Cerebellar cortex (tissue), 1 donor: ENCODE results near the gene HPS1.

Experiments used
- DNase-seq: peaks from one replicate; pipeline ENCODE4 v3.0.0-alpha.2; 2015; ENCODE audit warnings: low spot score

The HPS1 gene

DNA sequence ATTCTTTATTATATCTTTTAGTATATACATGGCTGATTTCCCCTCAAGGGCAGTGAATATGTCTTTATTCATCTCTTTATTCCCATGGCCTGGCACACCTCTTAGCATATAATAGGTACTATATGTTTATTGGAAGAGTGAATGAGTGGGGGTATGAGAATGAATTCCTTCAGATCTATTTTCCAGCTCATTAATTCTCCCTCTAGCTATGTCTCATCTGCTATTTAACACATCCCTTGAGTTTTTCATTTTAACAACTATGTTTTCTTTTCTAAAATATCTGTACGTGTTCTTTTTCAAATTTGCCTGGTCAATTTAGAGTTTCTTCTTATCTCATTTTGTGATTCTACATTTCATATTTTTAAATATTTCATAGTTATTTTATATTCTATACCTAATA lies 14.4 kb downstream of the HPS1 start:
- no peak for DNase-seq

DNA sequence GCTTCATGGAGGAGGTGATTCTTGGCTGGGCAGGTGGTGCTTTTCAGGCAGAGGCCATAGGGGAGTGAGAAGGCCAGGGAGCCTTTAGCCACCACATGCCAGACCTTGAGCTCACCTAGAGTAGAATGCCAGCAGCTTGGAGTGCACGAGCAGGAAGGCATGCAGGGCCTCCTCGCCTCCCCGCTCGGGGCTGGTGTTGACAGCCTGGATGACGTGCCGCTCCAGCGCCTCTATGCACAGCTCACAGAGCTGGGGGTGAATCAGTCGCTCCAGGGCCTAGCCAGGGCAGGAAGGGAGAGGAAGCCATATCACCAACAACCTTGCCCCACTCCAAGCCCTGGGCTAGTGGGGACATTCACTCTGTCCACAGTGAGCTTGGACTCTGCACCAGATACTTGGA lies 15.7 kb downstream of the HPS1 start:
- no peak for DNase-seq

DNA sequence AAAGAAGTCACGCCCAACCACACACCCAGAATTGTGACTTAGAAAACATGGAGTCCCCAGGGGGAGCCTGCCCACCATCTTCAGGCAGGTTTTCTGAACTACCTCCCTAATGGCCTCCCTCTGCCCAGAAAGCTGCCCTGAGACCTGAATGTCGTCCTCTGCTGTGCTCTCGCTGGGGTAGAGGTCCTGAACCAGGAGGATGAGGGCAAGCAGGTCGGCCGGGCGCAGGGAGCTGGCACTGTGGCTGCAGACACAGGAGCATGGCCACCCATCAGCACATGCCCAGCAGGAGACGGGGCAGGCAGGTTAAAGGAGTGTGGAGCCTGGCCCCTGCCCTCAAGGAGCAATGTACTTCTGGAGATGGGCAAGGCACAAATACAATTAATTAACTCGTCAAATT lies 16.3 kb downstream of the HPS1 start:
- DNase-seq = no peak

DNA sequence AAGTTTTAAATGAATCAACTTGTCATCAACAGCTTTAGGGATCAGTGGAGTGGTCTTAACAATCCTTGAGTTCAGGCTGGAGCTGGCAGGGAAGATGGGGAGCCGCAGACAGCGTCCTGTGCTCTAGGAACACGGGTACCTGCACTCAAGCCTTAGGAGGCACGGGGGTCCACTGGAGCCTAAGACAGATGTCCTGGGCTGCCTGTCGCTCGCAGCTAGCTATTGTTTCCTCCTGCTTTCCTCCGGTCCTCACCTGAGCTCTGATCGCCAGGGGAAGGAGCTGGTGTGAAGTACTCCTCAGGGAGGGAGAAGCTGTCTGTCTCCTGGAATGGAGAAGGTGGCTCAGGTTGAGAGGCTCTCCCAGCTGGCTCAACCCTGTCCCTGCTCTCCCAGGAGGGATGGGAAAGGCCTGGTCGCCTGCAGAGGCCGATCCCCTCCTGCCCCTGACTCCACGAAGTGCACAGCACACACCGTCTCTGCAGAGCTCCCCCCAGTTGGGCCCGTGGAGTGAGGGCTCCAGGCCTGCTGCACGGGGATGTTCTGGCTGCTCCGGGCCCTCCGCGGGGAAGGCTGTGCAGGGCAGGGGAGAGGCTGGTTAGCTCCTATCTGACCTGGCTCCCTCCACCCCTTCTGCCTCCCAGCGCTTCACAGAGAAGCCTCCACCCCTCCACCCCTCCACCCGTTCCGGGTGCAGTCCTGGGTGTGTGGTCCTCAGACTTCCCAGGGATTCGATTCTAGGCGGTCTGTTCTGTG lies 17.2 kb downstream of the HPS1 start:
- DNase-seq = no peak

DNA sequence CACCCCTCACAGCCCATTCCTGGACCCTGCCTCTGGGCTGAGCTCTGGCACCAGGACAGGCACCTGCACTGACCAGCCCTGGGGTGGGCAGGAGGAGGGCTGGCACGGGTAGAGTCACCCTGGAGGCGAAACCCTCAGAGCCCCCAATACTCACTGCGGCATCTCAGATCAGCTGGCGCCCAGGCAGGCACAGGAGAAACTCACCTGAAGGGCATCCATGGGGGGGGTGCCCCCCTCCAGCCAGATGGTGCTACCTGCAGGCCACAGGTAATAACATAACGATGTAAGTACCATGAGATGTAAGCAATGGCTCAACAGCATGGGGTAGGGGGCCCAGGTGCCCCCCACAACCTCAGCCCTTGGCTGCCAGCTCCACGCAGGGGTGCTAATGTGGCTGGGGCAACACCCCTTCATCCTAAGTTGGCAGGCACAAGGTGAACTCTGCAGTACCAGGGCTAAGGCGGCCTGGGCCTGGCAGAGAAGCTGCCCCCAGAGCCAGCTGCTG lies 19.7 kb downstream of the HPS1 start:
- DNase-seq = no peak

DNA sequence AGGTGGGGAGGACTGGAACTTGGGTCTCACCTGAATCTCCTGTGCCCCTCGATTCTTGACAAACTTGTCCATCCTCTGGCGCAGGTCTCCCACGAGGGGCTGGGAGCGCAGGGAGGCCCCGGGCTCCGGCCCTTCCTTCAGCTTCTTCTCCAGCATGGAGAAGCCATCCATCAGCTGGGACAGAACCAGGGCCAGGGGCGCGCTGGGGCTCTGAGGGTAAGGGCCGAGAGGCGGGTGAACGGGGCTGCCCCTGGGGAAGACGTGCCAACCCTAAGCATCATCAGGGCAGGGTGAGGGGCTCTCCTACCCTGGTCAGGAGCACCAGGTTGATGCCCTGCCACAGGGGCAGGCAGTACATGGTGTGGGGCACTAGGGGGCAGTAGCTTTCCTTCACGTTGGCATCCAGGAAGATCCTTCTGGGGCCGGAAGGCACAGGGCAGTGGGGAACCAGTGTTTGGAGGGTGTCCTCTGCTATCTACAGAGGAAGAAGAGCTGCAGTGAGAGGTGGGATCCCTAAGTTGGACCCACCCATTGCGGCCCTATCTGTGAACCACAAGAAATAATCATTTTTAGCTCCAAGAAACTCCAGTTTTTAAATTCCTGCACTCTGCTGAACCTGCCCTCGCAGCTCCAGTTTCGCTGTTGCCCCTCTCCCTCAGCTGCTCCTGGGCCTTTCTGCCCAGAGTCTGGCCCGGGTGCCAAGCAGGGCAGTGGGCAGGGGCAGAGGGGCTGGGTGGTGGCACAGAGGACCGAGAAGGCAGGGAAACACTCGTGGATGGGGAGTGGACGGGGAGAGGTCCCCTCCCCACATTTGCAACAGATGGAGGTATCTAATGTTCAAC lies 21.0 kb downstream of the HPS1 start:
- peak; percentile 23 for DNase-seq

DNA sequence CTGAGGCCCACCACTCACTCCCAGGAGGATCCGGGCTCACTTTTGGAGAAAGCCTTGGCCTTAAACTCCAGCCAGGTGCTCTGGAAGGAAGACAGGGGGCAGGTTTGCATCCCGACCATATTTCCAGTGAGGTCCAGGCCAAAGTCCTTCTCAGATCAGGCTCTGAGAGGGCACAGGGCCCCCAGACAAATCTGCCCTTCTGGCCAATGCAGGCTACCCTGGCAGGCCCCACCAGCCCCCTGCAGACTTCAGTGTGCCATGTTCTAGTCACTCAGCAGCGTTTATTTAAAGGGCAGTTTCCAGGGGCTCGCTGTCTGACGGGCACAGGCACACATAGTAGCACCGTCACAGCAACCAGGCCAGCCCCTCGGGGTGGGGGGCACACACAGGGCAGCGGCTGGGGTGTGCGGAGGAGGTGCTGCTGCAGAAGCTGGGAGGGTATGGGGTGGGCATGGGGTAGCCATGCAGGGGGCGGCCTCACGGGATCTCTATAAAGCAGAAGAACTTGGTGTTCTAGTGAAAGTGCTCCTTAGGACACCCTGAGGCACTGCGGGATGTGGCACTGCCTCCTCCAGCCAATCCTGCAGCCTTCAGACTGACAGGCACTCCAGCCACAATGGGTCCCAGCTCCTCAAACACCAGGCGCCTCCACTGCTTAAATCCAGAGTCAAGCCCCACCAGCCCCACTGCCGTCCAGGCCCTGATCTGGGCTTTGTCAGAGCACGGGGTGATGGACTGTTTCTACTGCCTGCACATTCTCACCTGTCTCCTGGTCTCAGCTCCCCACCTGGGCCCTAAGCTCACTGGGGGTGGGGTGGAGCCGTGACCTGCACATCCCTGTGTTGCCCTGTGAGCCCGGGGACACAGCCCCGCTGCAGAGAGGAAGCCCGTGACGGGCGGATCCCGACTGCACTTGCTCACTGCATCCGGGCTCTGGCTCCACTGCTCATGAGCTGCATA lies 22.2 kb downstream of the HPS1 start:
- DNase-seq = no peak

DNA sequence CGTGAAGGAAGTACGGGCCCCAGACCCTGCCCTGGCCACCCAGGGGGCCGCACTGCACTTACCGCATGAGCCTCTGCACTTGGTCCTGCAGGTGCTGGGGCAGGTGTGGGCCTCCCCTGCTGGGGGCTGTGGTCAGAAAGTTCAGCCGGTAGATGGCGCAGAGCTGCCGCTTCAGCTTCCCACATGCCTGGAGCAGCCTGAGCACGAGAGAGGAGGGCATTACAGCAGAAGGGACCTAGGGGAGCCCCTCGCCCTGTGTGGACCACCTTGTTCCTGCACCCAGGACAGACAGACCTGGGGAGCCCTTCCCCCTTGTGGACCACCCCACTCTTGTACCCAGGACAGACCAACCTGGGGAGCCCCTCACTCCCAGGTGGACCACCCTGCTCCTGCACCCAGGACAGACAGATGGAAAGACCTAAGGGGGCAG lies 23.0 kb downstream of the HPS1 start:
- DNase-seq = peak; percentile 3

DNA sequence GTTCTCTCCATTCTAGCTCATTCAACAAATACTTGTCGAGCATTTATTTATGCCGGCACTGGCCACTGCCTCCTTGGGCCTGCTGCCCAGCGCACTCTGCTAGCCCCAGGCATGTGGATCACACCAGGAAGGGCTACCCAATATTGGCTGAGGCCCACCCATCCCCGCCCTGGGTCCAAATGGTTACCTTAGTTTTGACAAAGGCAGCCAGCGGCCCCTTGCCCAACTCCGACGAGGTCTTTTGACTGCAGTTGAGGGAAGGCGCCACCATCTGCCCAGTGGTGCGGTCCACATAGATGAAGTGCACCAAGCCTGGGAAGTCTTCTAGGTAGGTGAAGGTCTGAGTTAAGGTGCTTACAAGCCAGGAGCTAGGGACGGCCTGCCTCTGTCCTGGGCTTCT lies 24.6 kb downstream of the HPS1 start:
- DNase-seq = no peak

DNA sequence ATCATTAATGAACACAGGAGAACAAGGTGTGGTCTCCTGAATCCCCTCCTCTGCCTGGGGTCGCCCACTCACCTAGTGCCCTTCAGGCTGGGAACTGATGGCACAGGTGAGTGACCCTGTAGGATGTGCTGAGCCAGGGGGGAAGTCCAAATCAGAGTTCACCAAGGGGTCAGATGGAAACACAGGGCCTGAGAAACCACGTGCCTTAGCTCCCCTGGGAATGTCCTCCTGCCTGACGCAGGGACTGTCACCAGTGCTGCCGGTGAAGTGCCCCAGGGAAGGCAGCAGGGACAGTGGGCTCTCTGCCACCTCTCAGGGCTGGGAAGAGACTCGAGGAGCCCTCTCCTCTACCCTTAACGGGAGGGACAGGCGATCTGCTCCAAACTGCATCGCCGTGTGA lies 25.9 kb downstream of the HPS1 start:
- DNase-seq = no peak

DNA sequence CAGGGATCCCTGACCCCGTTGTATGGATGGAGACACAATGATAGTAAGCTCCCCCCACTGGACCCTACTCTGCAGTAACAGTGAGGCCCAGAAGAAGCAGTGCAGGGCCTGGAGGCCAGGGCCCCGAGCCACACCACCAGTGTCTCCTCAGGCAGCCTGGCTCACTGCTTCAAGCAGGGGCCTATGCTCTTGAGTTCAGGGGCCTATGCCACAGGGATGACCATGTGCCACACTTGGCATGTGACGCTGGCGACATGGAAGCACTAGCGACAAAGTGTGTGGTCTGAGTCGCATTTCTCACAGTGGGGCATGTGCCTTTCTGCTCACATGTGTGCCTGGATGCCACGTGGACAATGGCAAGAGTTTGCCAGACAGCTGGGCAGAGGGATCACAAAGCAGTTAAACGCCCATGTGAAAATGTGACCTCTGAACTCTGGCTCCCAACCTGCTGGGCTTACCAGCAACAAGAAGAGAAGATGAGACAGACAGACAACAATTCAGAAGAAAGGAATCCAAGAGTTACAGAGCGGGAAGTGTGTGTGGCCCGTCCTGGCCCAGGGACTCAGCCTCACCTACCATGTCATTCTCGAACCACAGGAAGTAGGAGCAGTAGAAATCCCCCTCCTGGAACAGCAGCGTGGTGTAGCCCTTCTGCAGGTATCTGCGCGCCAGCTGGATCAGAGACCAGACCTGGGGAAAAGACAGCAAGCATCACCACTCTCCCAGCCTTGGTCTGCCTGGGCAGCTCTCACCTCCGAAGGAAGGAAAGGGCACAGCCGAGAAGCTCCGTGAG lies 27.1 kb downstream of the HPS1 start:
- DNase-seq = no peak

DNA sequence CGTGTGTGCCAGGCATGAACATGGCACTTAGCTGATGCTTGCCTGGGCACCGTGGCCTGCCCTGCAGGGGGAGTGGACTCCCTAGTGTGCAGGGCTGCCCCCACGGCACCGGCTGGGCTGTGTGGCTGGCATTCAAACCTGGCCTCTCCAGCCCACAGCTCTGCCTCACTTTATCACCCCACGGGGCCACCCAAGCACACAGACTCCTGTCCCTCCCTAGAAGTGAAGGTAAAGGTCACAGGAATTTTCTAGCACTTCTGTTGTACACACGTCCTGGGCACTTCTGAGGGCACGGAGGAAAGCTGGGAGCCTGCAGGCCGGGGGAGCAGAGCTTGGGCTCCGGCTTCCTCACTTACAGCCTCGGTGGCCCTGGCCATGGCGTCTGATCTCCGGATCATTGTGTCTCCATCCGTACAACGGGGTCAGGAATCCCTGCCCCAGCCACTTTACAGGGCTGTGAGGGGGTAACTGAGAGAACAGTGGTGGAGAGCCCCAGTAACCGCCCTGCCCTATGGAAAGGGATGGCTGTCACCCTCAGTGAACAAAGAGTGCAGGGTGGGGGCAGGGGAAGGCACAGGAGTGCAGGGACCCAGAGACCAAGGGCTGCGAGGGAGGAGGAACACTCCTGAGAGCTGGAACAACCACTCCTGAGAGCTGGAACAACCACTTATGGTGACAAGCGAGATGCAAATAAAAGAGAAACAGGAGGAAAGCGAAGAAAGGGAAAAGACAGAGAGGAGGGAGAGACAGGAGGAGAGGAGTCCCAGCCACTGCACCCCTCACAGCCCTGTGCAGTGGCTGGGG lies 27.9 kb downstream of the HPS1 start:
- no peak for DNase-seq

DNA sequence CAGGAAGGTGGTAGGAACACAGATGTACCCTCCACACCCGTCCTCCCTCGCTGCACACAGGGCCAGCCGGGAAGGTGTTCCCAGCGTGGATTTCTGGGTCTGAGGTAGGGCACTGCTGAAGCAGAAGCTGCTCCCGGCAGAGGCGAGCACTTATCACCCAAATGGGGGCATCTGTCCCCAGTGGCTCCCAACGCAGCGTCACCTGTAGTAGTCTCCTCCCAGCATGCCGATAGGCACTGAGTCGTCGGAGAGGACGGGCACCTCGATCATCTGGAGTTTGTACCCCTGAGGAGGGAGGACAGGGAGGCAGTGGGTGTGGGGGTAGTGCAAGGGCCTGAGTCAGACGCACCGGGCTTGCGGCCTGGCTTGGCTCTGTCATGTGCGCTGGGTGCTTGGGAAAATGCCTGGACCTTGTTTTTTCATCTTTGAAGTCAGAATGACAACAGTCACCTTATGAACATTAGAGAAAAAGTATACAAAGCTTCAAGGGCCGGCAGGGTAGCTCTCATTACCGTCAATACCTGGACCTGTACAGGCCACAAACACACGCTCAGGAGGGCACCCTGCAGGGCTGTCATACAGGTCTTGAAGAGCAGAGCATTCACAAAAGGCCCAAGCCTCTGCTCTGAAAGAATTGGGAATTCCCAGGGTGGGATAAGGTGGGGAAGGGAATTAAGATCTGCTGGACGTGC lies 28.6 kb downstream of the HPS1 start:
- peak; percentile 5 for DNase-seq

DNA sequence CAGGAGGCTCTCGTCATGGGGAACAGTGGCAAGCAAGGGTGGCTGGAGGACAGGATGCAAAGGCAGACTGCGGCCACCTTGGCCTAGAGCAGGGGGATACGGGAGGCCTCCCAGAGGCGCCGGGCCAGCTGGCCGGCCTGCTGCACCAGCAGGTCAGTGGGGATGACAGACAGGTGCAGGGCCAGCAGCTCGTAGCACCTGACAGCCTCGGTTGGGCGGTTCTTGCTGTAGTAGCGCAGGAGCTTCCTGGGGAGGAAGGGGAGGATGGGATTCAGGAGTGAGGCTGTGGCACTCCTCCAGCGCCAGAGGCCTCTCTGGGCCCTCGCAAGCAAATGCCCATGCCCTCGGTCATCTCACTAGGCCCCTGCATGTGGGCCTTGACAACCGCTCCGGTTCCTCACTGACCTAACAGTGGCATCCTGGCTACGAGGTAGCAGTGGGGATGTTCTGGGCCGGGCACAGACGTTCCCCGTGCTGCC lies 29.2 kb downstream of the HPS1 start:
- peak; percentile 69 for DNase-seq

DNA sequence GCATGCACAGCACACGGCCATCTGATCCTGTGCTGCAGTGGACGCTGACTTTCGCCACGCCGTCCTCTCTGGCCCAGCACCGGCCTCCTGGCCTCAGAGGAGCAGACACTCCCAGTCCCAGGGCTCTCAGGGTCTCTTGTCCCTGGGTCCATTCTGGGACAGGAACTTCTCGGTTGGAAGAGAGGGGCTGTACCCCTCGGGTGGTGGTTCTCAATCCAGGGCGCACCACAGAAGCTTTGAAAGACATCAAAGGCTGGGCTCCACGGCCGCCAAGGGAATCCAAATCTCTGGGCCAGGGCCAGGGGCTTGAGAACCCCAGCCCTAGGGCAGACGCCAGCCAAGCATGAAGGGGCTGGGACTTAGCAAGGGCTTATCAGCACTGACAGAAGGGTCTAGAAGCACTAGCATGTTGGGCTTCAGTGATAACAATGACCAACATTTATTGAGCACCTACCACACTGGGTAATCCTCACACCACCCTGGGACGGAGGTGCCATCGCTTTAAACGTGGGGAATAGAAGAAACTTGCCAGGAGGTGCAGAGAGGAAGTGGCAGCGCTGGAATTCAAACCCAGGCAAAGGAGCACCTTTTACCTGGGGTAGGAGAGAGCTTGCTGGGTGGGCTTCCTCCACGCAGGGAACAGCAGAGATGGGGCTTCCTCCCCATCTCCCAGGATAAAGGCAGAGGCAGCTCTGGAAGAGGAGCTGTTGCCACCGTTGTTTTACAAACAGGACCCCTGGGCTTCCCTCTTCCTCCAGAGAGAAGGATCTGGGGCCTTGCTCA lies 29.9 kb downstream of the HPS1 start:
- DNase-seq = no peak

DNA sequence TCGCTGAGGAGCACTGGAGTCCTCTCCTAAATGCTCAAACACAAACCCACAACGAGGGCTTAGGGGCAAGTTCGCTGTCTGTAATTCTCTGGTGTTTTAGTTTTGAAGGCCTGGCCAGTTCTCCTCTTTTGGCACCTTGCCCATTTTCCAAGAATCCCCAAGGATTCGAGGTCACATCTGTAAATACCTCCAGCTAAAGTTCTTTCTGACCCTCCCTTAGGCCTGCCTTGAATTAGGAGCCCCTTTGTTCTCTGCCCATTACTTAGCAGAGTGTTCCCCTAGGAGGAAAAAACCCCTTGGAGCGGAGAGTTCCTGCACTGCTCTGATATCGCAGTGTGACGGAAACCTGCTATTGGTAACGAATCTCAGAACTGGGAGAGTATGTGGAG lies 31.0 kb downstream of the HPS1 start:
- no peak for DNase-seq

DNA sequence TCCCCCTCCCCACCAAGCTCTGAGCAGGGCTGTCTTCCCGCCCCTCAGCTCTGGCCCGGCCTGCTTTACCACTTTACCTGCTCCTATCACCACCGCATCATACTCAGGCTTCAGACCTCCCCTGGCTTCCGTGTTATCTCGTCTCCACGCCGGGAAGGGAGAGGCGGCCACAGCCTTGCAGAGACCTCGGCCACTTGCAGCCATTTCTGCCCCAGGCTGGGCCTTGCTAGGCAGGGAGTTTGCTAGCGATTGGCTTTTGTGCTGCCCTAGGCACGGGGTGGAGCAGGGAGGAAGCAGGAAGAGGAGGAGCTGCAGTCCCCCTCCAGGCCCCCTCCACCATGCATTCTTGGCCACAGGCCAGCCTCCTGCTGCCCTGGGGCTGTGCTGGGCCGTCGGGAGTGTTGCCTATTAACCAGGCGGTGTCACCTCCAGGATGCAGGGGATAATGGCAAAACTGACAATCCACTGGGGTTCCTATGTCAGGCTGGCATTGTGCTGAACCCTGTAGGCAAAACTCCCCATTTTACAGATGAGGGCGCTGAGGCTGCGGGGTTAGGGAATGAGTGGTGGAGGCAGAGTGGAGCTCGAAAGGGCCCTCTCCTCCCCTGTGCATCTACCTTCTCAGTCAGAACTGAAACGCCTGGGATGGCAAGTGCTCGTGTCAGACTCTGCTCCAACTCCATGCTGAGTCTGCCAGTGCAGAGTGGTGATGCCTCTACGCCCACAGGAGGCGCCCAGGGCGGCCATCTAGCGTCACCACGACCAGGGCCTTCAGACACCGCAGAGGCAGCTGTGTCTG lies 31.6 kb downstream of the HPS1 start, which contains the start of gene PYROXD2:
PYROXD2 (minus strand) TSS at position 251 of the 799 bp plus-strand sequence; CDS start at position 204, 47 bp downstream.
- DNase-seq = peak; percentile 76

DNA sequence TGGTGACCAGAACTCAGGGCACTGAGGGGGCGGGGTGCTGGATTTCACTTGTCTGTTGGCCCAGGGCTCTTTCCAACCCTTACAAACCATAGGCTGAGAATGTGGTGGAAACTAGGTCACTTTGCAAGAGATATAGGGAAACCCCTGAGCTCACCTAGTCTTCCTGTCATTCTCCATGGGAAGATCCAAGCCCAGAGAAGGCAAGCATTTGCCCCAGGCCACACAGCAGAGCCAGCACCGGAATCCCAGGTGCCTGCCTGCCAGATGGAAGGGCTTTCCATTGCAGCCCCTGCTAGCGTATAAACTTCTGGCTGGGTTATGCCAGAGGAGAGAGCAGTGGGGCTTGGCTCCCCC lies 32.2 kb downstream of the HPS1 start:
- DNase-seq = no peak
